ENCODE measurements around the gene ITK. TPM values are rescaled to one million over a fixed set of nuclear protein-coding genes. Genes with fewer than 3 reads are reported as not detected.

The ITK gene
- total RNA-seq, 4 donors from 2014 or later = 0.12 to 2.2 (median 0.35) TPM

DNA sequence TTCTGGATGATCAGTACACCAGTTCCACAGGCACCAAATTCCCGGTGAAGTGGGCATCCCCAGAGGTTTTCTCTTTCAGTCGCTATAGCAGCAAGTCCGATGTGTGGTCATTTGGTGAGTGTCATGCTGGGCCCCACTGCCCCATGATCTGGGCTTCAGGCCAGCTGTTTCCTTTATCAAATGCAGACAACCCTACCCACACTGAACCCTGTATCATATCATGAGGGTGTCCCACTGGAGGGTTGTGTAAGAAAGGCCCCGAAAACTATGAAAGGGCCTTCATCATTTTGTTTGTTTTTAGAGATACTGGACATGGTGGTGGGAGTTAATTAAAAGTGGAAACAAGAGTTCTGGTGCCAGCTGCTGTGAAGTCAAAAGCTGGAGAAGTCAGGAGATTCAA is 65.2 kb downstream of the ITK start:
- DNase-seq (no peak), ATAC-seq (no peak)
- no peak for TF ChIP-seq POLR2A (IDR thresholded peaks at IDR 0.05)
- TF ChIP-seq, protein P1, sequence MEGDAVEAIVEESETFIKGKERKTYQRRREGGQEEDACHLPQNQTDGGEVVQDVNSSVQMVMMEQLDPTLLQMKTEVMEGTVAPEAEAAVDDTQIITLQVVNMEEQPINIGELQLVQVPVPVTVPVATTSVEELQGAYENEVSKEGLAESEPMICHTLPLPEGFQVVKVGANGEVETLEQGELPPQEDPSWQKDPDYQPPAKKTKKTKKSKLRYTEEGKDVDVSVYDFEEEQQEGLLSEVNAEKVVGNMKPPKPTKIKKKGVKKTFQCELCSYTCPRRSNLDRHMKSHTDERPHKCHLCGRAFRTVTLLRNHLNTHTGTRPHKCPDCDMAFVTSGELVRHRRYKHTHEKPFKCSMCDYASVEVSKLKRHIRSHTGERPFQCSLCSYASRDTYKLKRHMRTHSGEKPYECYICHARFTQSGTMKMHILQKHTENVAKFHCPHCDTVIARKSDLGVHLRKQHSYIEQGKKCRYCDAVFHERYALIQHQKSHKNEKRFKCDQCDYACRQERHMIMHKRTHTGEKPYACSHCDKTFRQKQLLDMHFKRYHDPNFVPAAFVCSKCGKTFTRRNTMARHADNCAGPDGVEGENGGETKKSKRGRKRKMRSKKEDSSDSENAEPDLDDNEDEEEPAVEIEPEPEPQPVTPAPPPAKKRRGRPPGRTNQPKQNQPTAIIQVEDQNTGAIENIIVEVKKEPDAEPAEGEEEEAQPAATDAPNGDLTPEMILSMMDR (IDR thresholded peaks at IDR 0.05 in 4 of 5, conservative IDR thresholded peaks at IDR 0.05 in 1 of 5) = no peak
- Histone ChIP-seq H3K36me3 (no peaks in the 10 kb centered on the region), H3K4me1 (no peaks in the 10 kb centered on the region), H3K9me3 (no peaks in the 10 kb centered on the region), H3K4me3 (no peak overlapping the region), H3K27me3 (no peaks in the 10 kb centered on the region), H3K27ac (no peak overlapping the region)
- in situ Hi-C loops (cut with MboI; ENCODE audit: low sequenced_read_pairs in 4 of 4) (no loop called here), intact Hi-C loops (cut with DNase I; ENCODE audit: low total_unique reads) (no loop called here)

DNA sequence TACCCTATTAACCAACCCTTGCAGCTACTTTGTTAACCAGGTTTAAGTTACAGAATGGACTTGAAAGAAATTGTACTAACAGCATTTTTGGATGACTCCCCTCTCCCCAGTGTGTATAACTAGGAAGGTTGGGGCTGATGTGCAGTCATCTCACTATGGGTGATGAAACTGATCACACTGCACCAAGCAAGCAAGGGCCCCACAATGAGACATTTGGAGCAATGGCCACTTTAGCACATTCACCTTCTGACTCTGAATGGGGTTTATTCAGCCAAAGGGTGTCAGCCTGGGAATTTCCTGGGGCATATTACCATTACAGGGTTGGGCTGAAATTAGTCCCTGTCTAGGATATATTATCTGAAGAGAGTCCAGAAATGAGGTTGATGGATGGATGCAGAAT is 66.6 kb downstream of the ITK start:
- H3K4me1 ChIP-seq = no peaks in the 10 kb centered on the region
- H3K27ac ChIP-seq = no peak overlapping the region
- DNase-seq (no peak), ATAC-seq (no peak)
- H3K36me3 ChIP-seq = no peaks in the 10 kb centered on the region
- H3K27me3 ChIP-seq = no peaks in the 10 kb centered on the region
- intact Hi-C loops (cut with DNase I; ENCODE audit: low total_unique reads) (no loop called here), in situ Hi-C loops (cut with MboI; ENCODE audit: low sequenced_read_pairs in 4 of 4) (no loop called here)
- H3K9me3 ChIP-seq = no peaks in the 10 kb centered on the region
- no peak overlapping the region for H3K4me3 ChIP-seq
- no peak for TF ChIP-seq POLR2A (IDR thresholded peaks at IDR 0.05)
- TF ChIP-seq, protein P1 (IDR thresholded peaks at IDR 0.05 in 4 of 5, conservative IDR thresholded peaks at IDR 0.05 in 1 of 5) = no peak

DNA sequence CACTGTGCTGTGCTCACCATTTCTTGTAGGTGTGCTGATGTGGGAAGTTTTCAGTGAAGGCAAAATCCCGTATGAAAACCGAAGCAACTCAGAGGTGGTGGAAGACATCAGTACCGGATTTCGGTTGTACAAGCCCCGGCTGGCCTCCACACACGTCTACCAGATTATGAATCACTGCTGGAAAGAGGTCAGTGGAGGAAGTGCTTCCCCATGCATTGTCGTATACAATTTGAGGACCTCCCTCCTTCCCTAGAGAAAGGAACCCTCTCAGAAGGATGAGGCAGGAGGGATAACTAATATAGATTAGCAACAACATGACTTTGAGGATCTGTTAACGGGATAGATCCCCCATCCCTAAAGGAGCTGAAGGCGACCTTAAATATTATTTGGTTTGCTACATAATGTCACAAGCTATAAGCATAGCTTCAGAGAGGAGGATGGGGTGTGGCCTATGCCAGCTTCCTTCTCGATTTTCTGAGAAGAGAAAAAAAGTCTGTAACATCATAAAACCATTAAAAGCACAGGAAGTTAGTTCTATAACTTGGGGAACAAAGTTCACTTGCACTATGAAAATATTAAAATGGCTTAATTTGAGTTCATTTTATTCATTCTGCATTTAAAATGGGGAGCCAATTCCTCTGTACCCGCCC is 68.3 kb downstream of the ITK start:
- Histone ChIP-seq H3K36me3 (no peaks in the 10 kb centered on the region), H3K4me1 (no peaks in the 10 kb centered on the region), H3K4me3 (no peak overlapping the region), H3K9me3 (no peaks in the 10 kb centered on the region), H3K27me3 (no peaks in the 10 kb centered on the region), H3K27ac (no peak overlapping the region)
- in situ Hi-C loops (cut with MboI; ENCODE audit: low sequenced_read_pairs in 4 of 4) = no loop called here
- ATAC-seq (no peak), DNase-seq (no peak)
- no peak for TF ChIP-seq POLR2A (IDR thresholded peaks at IDR 0.05)
- TF ChIP-seq, protein P1 (IDR thresholded peaks at IDR 0.05 in 4 of 5, conservative IDR thresholded peaks at IDR 0.05 in 1 of 5) = no peak
- intact Hi-C loops (cut with DNase I; ENCODE audit: low total_unique reads) = no loop called here

DNA sequence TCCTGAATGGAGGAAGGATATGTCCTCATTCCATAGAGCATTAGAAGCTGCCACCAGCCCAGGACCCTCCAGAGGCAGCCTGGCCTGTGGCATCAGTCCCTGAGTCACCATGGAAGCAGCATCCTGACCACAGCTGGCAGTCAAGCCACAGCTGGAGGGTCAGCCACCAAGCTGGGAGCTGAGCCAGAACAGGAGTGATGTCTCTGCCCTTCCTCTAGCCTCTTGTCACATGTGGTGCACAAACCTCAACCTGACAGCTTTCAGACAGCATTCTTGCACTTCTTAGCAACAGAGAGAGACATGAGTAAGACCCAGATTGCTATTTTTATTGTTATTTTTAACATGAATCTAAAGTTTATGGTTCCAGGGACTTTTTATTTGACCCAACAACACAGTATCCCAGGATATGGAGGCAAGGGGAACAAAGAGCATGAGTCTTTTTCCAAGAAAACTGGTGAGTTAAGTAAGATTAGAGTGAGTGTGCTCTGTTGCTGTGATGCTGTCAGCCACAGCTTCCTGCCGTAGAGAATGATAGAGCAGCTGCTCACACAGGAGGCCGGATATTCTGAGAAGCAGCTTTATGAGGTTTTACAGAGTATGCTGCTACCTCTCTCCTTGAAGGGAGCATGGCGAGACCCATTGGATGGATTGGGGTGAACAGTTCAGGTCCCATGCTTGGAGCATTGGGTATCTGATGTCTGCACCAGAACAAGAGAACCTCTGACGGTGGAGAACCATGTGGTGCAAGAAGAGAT is 72.2 kb downstream of the ITK start:
- H3K27me3 ChIP-seq = no peaks in the 10 kb centered on the region
- H3K4me3 ChIP-seq = no peak overlapping the region
- in situ Hi-C loops (cut with MboI; ENCODE audit: low sequenced_read_pairs in 4 of 4) = loop anchor here in 1 of 4 donors (5.0 to 10.0 kb wide), 2 partner anchors 59 to 222 kb away; no protein-coding TSS in a partner anchor
- H3K27ac ChIP-seq = no peak overlapping the region
- H3K9me3 ChIP-seq = no peaks in the 10 kb centered on the region
- no peak for TF ChIP-seq POLR2A (IDR thresholded peaks at IDR 0.05)
- TF ChIP-seq, protein P1 (IDR thresholded peaks at IDR 0.05 in 4 of 5, conservative IDR thresholded peaks at IDR 0.05 in 1 of 5) = no peak
- H3K36me3 ChIP-seq = no peaks in the 10 kb centered on the region
- DNase-seq (no peak), ATAC-seq (peak in 1 of 2 donors; percentile 28)
- no peaks in the 10 kb centered on the region for H3K4me1 ChIP-seq
- intact Hi-C loops (cut with DNase I; ENCODE audit: low total_unique reads) = loop anchor here (1.0 kb wide), 1 partner anchor 59 kb away; no protein-coding TSS in a partner anchor
